ENCODE data around the gene PTGDS. TPM values are rescaled to one million over a fixed set of nuclear protein-coding genes. Genes with fewer than 3 reads are reported as not detected.
"Not testable (repeated sequence)": the region's sequence is repeated elsewhere in the genome, so short reads cannot be mapped to it uniquely, and the experiment has no call there.

The PTGDS gene
- total RNA-seq, 1 experiment from 2014 or later = not detected

DNA sequence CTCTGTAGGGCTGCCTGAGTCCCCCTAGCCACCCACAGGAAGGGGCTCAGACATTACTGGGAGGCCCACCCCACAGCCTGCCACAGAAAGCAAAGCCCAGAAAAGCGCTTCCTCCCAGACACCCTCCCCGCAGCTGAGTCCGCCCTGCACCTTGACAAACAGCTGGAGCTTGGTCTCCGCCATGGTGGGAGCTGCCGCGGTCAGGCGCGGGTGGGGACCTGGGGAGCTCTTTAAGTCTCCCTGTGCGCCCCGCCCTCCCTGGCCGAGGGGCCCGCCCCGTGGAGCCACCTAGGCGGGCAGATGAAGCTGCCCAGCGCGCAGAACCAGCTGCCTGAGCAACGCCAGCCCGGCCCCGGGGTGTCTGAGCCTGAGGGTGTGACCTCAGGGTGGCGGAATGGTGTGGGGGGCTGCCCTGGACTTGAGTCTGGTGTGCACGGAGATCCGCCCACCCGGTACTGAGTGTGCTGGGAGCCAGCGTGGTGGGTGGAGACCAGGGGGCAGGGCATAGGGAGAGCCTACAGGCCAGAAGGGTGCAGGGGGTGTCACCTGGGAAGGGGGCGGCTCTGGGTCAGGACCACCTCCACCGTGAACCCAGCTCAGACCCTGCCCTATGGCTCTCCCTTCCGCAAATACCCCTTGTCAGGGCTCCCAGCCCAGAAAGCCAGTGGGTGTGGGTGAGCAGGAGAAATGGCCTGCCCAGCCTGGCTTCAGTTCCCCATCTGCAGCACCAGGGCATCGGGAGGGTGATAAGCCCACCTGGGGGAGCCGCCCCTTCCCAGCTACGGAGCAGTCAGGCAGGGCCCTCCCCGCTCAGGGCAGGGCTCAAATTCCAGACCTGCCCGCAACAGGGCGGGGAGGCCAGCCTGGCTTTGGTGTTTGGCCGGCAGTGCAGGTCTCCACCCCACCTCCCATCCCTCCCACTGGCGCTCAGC lies 19.3 kb downstream of the PTGDS start, which contains the start of gene CLIC3:
CLIC3 (minus strand) TSS at position 208 of the 932 bp plus-strand sequence; CDS start at position 183, 25 bp downstream.
- in situ Hi-C loops (cut with HindIII; ENCODE audit: low pct_unique_long_range_greater_than_20kb, low sequenced_read_pairs) = no loop called here
- no peak for DNase-seq (ENCODE audit: low read depth)

DNA sequence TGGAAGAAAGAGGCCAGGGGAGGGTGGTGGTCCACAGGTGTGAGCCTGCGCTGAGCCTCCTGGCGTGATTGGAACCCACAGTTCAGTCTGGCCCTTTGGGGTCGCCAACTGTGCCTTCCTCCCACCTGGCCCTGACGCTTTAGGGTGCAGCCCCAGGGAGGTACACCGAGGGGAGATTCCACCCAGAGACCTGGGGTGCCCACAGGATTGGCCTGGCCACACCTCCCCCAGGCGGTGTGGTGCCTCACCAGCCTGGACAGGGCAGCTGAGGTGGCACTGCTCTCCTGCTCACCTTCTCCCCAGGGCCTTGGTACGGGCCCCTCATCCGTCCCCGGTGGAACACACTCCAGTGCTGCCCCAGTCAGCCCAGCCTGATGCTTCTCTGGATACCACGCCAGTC lies 20.1 kb downstream of the PTGDS start:
- in situ Hi-C loops (cut with HindIII; ENCODE audit: low pct_unique_long_range_greater_than_20kb, low sequenced_read_pairs) = no loop called here
- no peak for DNase-seq (ENCODE audit: low read depth)

DNA sequence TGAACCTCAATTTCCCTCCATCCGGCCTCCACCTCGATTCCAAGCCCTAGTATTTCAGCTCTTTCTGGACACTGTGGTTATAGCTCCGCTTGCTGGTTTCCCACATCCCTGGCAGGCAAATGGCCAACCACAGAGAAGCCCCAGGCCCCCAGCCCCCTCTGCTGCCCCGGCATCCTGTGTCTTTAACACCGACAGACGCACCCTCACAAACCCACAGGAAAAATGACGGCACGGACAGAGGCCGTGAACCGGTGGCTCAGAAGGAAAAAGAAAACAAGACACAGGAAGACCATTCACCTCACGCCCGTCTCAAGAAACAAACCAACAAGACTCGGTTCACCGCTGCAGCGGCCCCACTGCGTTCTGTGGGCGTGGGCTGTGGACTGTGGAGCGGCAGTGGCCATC lies 20.5 kb downstream of the PTGDS start:
- in situ Hi-C loops (cut with HindIII; ENCODE audit: low pct_unique_long_range_greater_than_20kb, low sequenced_read_pairs) = no loop called here
- no peak for DNase-seq (ENCODE audit: low read depth)

DNA sequence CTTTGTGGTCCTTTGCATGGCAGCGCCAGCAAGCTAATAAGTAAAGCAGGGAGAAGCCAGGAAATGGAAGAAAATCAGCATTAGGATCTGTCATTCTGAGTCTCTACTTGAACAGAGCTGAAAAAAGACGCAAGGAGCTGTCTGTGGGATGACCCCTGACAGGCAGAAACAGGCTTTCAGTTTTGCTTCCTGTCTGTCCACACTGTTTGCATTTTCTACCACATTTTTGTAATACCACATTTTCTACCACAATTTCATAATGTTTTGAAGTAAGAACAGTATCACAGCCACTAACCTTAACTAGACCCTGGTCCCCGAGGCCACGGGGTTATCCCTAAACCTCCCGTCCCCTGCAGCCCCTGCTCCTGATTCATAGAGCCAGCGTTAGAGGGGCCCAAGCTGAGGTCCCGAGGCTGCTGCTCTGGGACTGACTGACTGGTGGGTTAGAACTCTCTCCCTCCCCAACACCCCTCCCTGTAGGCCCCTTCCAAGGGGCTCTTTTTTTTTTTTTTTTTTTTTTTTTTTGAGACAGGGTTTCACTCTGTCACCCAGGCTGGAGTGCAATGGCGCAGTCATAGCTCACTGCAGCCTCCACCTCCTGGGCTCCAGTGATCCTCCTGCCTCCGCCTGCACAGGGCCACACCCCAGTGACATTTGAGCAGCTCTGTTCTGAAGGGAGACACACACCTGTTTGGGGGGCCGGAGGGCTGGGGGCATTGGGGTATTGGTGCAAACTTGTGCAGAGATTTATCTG lies 23.1 kb downstream of the PTGDS start:
- in situ Hi-C loops (cut with HindIII; ENCODE audit: low pct_unique_long_range_greater_than_20kb, low sequenced_read_pairs) = no loop called here
- DNase-seq (ENCODE audit: low read depth) = no peak

DNA sequence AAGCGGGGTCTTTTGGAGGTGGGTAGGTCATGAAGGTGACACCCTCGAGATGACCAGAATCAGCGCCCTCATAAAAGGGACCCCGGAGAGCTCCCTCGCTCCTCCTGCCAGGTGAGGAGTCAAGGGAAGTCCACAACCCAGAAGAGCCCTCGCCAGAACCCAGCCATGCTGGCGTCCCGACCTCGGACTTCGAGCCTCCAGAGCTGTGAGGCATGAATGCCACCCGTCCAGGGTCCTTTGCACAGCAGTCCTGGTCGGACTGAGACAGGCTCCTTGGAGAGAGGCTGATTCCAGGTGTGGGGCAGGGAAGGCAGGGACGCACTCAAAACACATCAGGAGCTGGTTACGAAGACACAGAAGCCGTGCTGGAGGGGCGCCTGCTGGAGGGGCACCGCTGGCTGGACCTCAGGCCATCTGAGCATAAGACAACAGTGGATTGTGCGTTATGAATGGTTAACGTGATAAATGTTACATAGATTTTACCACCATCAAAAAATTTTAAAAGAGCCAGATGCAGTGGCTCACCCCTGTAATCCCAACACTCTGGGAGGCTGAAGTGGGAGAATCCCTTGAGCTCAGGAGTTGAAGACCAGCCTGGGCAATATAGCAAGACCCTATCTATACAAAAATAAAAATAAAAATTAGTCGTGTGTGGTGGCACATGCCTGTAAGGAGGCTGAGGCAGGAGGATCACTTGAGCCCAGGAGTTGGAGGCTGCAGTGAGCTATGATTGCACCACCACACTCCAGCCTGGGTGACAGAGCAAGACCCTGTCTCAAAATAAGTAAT lies 24.7 kb downstream of the PTGDS start:
- DNase-seq (ENCODE audit: low read depth) = no peak

DNA sequence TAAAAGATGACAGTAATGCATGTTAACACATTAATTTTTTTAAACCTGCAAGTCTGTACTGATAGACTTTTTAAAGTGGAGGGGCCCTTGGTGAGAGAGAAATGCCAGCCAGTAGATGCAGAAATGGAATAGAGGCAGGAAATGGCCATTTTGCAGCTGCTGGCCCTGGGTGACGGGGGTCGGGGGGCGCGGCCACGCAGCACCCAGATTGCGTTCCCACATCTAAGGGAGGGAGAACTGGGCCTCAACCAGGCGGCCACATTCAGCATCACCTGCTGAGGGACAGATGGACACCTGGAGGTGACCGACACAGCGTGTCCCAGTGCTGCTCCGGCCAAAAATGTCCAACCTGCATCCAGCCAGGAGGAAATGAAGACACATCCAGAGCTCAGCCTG lies 25.3 kb downstream of the PTGDS start:
- in situ Hi-C loops (cut with HindIII; ENCODE audit: low pct_unique_long_range_greater_than_20kb, low sequenced_read_pairs) = no loop called here
- no peak for DNase-seq (ENCODE audit: low read depth)

More for the DNA sequence above, 24.7 kb downstream of the PTGDS start:
- in situ Hi-C loops (cut with HindIII; ENCODE audit: low pct_unique_long_range_greater_than_20kb, low sequenced_read_pairs) = no loop called here

DNA sequence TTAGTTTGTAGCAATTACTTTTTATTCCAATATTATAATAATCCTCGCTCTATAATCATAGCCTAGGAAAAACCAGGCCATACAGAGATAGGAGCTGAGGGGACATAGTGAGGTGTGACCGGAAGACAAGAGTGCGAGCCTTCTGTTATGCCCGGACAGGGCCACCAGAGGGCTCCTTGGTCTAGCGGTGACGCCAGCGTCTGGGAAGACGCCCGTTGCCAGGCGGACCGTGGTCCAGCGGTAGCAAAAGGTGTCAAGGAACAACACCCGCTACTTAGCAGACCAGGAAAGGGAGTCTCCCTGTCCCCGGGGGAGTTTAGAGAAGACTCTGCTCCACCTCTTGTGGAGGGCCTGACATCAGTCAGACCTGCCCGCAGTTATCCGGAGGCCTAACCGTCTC lies 27.0 kb downstream of the PTGDS start:
- in situ Hi-C loops (cut with HindIII; ENCODE audit: low pct_unique_long_range_greater_than_20kb, low sequenced_read_pairs); DNase-seq (ENCODE audit: low read depth): not testable (repeated sequence)

DNA sequence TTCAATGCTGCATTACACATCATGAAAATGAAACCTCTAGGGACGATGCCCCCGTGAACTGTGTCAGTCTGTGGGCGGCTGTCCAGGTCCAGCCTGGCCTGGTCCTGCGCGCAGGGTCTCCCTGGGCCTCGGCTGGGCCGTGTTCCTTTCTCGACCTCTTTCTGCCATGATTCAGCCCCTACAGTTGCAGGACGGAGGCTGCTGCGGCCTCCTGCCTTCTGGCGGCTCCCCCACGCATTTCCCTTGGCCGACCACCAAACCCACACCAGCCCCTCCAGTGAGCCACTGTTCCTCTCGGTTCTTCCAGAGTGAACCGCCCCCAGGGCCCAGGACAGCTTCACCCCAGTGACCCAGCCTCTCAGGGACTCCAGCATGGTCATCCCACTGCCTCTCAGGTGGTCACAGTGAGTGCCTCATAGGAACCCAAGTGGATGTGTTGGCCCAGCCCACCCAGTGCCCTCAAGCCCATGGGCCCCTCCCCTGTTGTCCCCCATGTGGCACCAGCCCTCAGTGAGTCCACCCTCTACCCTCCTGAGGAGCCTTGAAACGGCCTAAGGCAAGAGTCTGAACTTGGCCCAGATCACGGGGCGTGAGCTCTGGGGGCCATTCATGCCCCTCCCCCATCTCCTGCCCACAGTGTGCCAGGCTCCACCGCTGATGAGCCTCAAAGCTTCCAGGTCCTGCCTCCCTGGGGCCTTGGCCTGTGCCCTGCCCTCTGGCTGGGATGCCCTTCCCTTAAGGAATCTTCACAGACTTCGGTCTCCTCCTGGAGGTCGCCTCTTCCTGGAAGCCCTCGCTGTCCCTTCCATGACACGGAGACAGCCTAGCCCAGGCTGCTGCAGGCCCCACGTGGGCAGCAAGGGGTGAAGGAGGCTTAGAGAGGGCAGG lies 29.1 kb downstream of the PTGDS start:
- no peak for DNase-seq (ENCODE audit: low read depth)
- in situ Hi-C loops (cut with HindIII; ENCODE audit: low pct_unique_long_range_greater_than_20kb, low sequenced_read_pairs) = no loop called here

DNA sequence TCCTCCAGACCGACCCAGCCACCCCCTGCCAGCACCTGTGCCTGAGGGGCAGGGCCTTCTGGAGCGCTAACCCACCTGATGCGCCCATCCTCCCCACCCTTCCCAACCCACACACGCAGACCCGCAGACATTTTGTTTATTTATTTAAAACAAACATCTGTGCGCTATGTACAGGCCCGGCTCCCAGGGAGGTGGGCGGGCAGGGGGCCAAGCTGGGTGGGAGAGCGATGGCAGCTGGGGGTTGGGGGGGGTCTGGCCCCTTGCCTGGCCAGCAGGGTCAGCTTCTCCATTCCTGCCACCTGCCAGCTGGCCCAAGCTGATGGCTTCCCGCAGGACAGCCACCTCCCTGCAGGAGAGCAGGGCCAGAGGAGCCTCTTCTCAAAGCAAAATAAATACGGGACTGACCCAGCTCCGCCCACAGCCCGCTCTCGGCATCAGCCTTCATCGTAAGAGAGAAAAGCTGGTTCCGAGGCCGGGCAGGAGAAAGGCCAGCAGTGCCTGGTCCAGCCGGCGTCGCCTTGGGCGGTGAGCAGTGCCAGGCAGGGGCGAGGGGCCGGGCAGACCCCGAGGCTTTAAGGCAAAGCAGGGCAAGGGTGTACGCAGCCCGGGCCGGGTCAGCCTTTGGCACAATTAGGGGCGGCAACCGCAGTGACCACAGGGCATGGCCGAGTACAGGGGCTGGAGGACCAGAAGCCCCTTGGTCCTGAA lies 30.0 kb downstream of the PTGDS start:
- no peak for DNase-seq (ENCODE audit: low read depth)
- in situ Hi-C loops (cut with HindIII; ENCODE audit: low pct_unique_long_range_greater_than_20kb, low sequenced_read_pairs) = no loop called here

DNA sequence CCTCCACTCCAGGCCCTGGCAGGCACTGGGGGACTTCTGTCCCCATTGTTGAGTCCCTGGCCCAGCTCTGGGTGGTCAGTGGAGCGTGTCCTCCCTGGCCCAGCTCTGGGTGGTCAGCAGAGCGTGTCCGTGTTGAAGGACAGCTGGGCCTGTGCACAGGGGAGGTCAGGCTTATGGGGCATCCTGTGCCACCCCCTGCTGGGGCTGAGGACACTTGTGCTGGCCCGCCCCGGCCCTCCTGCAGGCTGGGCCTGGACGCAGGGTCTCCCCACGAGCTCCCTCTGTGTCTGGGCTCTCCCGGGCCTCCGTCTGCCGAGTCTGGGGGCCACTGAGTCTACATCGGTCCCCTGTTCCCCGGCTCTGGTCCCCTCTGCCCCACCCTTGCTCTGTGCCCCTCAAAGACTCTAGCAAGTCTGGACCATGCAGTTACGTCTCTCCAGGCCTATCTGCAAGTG lies 30.5 kb downstream of the PTGDS start:
- no peak for DNase-seq (ENCODE audit: low read depth)
- in situ Hi-C loops (cut with HindIII; ENCODE audit: low pct_unique_long_range_greater_than_20kb, low sequenced_read_pairs) = no loop called here

DNA sequence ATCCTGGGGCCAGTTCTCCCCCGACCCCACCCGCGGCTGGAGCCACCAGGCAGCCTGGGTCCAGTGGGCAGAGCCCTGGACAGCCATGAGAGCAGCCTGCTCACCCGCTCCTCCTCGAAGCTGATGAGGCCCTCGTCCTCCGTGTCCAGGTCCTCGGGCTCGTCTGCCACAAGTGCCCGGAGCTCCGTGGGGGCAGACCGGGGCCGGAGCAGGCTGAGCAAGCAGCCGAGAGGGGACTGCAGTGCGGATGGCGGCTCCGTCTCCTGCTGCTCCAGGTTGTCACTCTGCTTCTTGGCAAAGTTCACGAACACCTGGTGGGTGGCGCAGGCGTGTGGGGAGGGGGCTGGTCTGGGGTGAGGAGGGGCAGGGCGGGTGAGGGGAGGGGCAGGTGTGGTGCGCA lies 31.0 kb downstream of the PTGDS start:
- in situ Hi-C loops (cut with HindIII; ENCODE audit: low pct_unique_long_range_greater_than_20kb, low sequenced_read_pairs) = no loop called here
- no peak for DNase-seq (ENCODE audit: low read depth)

DNA sequence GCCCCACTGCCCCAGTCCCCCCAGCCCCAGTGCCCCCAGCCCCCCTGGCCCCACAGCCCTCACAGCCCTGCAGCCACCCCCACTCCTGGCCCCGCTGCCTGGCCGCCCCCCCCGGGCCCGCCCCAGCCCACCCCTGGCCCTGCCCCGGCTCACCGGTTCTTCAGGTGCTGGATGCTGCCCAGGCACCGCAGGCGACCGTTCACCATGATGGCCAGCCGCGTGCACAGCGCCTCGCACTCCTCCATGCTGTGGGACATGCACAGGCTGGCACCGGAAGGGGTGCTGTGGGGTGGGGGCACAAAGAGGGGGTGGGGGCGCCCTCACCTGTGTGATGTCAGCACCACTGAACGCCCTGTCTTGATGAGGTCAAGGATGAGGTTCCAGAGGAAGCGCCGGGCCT lies 31.9 kb downstream of the PTGDS start:
- no peak for DNase-seq (ENCODE audit: low read depth)
- in situ Hi-C loops (cut with HindIII; ENCODE audit: low pct_unique_long_range_greater_than_20kb, low sequenced_read_pairs) = no loop called here

DNA sequence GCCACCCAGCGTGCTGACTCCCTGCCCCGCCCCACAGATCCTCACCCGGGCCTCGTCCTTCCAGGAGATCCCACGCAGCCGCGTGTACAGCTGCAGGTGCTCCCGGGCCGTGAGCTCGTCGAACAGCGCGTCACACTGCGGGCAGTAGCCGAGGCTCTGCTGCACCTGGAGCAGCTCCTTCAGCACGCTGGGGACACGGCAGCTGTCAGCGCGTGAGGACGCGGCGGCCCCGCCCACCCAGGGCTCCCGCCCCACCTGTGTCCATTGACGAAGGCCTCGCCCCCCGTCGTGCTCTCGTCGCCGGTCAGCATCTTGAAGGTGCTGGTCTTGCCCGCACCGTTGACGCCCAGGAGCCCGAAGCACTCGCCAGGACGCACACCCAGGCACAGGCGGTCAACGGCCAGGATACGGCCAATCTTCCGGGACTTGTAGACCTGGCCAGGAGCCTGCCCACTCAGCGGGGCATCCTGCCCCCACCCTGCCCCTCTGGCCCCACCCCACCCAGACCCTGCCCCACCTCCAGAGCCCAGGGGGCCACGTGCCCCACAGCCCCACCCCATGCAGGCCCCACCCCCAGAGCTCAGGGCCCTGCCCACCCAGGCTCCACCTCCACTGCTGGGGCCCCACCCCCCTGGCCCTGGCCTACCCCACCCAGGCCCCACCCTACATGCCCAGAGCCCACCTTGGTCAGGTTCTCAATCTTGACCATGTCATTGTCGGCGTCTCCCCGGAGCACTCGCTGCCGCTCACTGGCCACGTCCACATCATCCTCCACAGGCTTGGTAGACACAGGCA lies 32.8 kb downstream of the PTGDS start:
- in situ Hi-C loops (cut with HindIII; ENCODE audit: low pct_unique_long_range_greater_than_20kb, low sequenced_read_pairs) = no loop called here
- DNase-seq (ENCODE audit: low read depth) = no peak

DNA sequence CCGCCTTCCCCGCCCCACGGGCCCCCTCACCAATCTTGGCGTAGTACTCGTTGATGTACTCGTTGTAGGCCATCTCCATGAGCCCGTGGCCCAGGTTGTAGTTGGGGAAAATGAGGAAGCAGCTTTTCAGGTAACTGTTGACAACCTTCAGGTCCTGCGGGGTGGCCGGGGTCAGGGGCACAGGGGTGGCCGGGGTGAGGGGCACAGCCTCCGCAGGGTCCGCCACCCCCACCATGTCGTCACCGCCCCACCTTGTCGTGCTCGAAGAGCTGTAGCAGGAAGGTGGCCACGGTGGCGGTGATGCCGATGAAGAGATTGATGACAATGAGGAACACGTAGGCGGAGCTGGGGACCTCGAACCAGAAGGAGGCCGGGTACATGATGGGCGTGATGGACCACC lies 33.9 kb downstream of the PTGDS start:
- in situ Hi-C loops (cut with HindIII; ENCODE audit: low pct_unique_long_range_greater_than_20kb, low sequenced_read_pairs) = no loop called here
- no peak for DNase-seq (ENCODE audit: low read depth)

DNA sequence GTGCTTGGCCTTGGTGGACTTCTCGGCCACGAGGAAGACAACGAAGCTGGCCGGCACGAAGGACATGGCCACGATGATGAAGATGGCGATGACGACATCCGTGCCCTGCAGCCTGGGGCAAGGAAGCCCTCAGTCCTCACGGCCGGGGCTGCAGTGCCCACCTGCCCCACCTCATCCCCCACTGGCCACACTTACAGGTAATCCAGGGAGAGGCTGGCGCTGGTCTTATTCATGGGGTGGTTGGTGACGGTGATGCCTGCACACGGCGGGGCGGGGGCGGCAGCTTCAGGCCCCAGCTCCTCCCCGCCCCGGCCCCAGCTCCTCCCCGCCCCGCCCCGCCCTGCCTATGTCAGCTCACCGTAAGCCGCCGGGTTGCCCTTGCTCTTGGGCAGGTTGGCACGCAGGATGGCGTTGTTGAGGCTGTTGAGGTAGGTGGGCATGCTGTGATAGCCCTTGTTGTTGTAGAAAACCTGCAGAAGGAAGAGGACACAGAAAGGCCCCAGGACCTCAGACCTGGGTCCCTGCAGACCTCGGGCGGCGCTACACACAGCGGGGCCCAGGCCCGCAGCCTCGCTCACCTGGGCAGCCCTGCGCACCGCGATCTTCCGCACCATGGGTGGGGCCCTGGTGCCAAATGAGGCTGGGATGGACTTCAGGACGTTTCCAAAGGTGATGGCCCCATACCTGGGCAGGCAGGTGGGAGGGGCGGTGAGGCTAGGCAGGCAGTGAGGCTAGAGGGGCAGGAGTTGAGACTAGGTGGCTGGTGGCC lies 34.8 kb downstream of the PTGDS start:
- DNase-seq (ENCODE audit: low read depth) = no peak
- in situ Hi-C loops (cut with HindIII; ENCODE audit: low pct_unique_long_range_greater_than_20kb, low sequenced_read_pairs) = no loop called here

Measured in Caki2 (cell line).